ENCODE measurements around the gene MAGI2. TPM values are rescaled to one million over a fixed set of nuclear protein-coding genes. Genes with fewer than 3 reads are reported as not detected.

Gene MAGI2
- total RNA-seq, 2 donors from 2014 or later, result 10.3 to 19.2 TPM

GRCh38 chr7:78792006-78792405, 661.5 kb downstream of the MAGI2 start:
- Mint-ChIP-seq H3K4me3 (no peak overlapping the region), H3K36me3 (ENCODE audit: low read depth) (no peaks in the 10 kb centered on the region), H3K27me3 (ENCODE audit: insufficient read depth) (no peaks in the 10 kb centered on the region), H3K4me1 (no peaks in the 10 kb centered on the region), H3K9me3 (peaks cover 7% of the 10 kb centered on the region), H3K27ac (no peak overlapping the region)
- no peaks in the 10 kb centered on the region for H3K36me3 ChIP-seq (ENCODE audit: control insufficient read depth, insufficient read depth, low read length)
- no peak overlapping the region for H3K27ac ChIP-seq (ENCODE audit: low read depth, low read length)
- H3K4me1 ChIP-seq (ENCODE audit: control insufficient read depth, insufficient read depth, low read length), result no peaks in the 10 kb centered on the region
- peaks cover 7% of the 10 kb centered on the region for H3K9me3 ChIP-seq (ENCODE audit: control insufficient read depth, low read length)
- no peak for DNase-seq
- no peak overlapping the region for H3K4me3 ChIP-seq (ENCODE audit: low read length)
- WGBS, 2 experiments (ENCODE audit: insufficient coverage in 1 of 2, insufficient read length in 1 of 2), result 0 to 79% methylated on average over 1 to 6 of the region's 6 CpGs
- TF ChIP-seq CTCF (conservative IDR thresholded peaks at IDR 0.05), result no peak
- H3K9ac ChIP-seq (ENCODE audit: extremely low read depth, low read length, poor library complexity, severe bottlenecking), result no peak overlapping the region
- H3K27me3 ChIP-seq (ENCODE audit: control insufficient read depth, insufficient read depth, low read length, poor library complexity, severe bottlenecking), result no peaks in the 10 kb centered on the region

- 40 to 47% methylated on average over 2 of the region's 2 CpGs for WGBS, 2 experiments (ENCODE audit: insufficient coverage in 1 of 2, insufficient read length in 1 of 2)
- no peaks in the 10 kb centered on the region for H3K4me1 ChIP-seq (ENCODE audit: control insufficient read depth, insufficient read depth, low read length)
- H3K27ac Mint-ChIP-seq, result no peak overlapping the region
- H3K27me3 Mint-ChIP-seq (ENCODE audit: insufficient read depth), result no peaks in the 10 kb centered on the region
- H3K27me3 ChIP-seq (ENCODE audit: control insufficient read depth, insufficient read depth, low read length, poor library complexity, severe bottlenecking), result no peaks in the 10 kb centered on the region
- H3K4me3 Mint-ChIP-seq, result no peak overlapping the region
- no peaks in the 10 kb centered on the region for H3K9me3 Mint-ChIP-seq
- no peak for TF ChIP-seq CTCF (conservative IDR thresholded peaks at IDR 0.05)
- no peaks in the 10 kb centered on the region for H3K4me1 Mint-ChIP-seq
- H3K36me3 ChIP-seq (ENCODE audit: control insufficient read depth, insufficient read depth, low read length), result no peaks in the 10 kb centered on the region
- H3K9me3 ChIP-seq (ENCODE audit: control insufficient read depth, low read length), result no peaks in the 10 kb centered on the region
- no peaks in the 10 kb centered on the region for H3K36me3 Mint-ChIP-seq (ENCODE audit: low read depth)
- no peak overlapping the region for H3K9ac ChIP-seq (ENCODE audit: extremely low read depth, low read length, poor library complexity, severe bottlenecking)
- no peak for DNase-seq
- no peak overlapping the region for H3K4me3 ChIP-seq (ENCODE audit: low read length)
- no peak overlapping the region for H3K27ac ChIP-seq (ENCODE audit: low read depth, low read length)
These were observed 665.0 kb downstream of the MAGI2 start for GRCh38 chr7:78788464-78788863.

GRCh38 chr7:78787854-78788253, 665.6 kb downstream of the MAGI2 start:
- H3K4me1 ChIP-seq (ENCODE audit: control insufficient read depth, insufficient read depth, low read length), result no peaks in the 10 kb centered on the region
- no peaks in the 10 kb centered on the region for H3K36me3 Mint-ChIP-seq (ENCODE audit: low read depth)
- no peaks in the 10 kb centered on the region for H3K9me3 ChIP-seq (ENCODE audit: control insufficient read depth, low read length)
- no peak overlapping the region for H3K27ac ChIP-seq (ENCODE audit: low read depth, low read length)
- H3K36me3 ChIP-seq (ENCODE audit: control insufficient read depth, insufficient read depth, low read length), result no peaks in the 10 kb centered on the region
- H3K27me3 ChIP-seq (ENCODE audit: control insufficient read depth, insufficient read depth, low read length, poor library complexity, severe bottlenecking), result no peaks in the 10 kb centered on the region
- H3K9ac ChIP-seq (ENCODE audit: extremely low read depth, low read length, poor library complexity, severe bottlenecking), result no peak overlapping the region
- H3K4me3 ChIP-seq (ENCODE audit: low read length), result no peak overlapping the region
- H3K4me1 Mint-ChIP-seq, result no peaks in the 10 kb centered on the region
- no peak for TF ChIP-seq CTCF (conservative IDR thresholded peaks at IDR 0.05)
- 87% methylated on average over 1 of the region's 1 CpG; no CpG with 5 or more reads in 1 of the 2 experiments for WGBS, 2 experiments (ENCODE audit: insufficient coverage in 1 of 2, insufficient read length in 1 of 2)
- H3K27ac Mint-ChIP-seq, result no peak overlapping the region
- H3K27me3 Mint-ChIP-seq (ENCODE audit: insufficient read depth), result no peaks in the 10 kb centered on the region
- DNase-seq, result no peak
- H3K9me3 Mint-ChIP-seq, result no peaks in the 10 kb centered on the region
- H3K4me3 Mint-ChIP-seq, result no peak overlapping the region
